Measurements from ENCODE around the gene CPED1. TPM values are rescaled to one million over a fixed set of nuclear protein-coding genes. Genes with fewer than 3 reads are reported as not detected.
"Not testable (repeated sequence)": the region's sequence is repeated elsewhere in the genome, so short reads cannot be mapped to it uniquely, and the experiment has no call there.

The CPED1 gene
- polyA plus RNA-seq, 1 donor = 43.4 TPM

DNA sequence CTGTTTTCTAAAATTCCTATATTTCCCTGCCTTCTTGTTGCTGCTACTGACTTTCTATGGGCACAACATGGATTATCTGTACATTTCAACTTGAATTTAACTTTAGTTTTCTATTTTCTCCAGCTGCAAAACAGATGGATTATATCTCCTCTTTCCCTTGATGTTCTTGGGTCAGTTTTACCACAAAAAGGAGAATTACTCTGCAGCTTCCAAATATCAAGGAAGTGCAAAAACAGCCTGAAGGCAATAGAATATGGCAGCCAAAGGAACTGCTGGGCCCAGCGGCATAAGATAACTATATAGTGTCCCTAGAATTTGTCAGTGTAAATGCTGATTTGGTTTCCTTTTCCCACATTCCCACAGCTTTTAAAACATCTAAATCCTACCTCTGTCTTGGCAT lies 29.1 kb downstream of the CPED1 start:
- no peak for DNase-seq

GRCh38 chr7:121019018-121019417 lies 30.5 kb downstream of the CPED1 start:
- DNase-seq = no peak

- DNase-seq = no peak
Observed at GRCh38 chr7:121020249-121020988, 31.9 kb downstream of the CPED1 start.

- peak; percentile 25 for DNase-seq
Observed at GRCh38 chr7:121020989-121021969, 32.8 kb downstream of the CPED1 start.

- DNase-seq = no peak
Observed at GRCh38 chr7:121023194-121023593, 34.7 kb downstream of the CPED1 start.

DNA sequence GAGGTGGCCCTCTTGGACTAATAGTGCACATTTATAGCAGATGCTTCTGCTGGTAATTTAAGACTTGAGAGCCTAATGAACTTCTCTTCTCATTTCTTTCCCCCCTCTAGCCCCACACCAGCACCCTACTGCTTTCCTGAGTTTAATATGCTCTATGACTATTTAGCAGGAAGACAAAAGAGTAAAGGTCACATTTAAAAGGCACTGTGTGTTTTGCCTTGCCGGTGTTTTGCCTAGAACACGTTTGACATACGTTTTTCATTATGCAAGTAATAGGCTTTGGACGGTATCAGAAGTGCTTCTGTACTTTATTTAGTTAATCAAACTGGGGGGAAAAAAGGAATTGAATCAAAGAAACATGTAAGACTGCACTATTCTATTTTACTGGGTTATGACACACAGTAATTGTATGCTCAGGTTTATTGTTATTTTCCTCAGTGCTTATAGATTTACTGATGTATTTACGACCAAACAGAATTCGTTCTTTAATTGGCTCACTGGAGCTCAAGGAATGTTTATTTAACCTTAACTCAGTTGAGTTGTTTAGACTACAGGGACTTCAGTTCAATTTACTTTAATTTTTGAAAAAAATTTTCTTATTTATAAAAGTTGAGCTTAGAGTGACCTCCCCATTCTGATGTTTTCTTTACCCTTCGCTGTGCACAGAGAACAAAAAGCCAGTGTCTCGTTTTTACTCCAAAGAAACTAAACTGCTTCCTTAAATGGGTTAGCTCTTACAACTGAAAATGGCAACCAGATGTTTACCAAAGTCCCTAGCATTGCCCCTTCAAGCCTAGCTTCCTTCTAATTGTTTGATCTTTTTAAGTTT lies 35.4 kb downstream of the CPED1 start:
- DNase-seq = peak; percentile 35

DNA sequence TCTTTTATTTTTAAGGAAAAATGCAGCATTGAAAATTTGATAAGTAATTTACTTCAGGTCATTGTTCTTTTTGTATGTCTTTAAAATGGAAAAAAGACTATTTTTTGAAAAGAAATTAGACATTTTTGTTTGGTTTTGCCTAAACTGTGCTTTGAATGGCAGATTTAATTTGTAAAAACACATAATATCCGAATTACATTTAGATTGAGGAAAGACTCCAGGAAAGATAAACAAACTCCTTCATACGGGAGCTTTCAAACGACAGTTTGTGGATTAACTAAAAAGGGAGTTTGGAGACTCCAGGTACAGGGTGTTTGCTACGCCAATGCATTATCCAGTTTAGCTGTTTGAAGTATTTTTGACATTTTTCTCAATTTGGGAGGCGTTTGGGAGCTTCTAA lies 36.1 kb downstream of the CPED1 start:
- DNase-seq = no peak

DNA sequence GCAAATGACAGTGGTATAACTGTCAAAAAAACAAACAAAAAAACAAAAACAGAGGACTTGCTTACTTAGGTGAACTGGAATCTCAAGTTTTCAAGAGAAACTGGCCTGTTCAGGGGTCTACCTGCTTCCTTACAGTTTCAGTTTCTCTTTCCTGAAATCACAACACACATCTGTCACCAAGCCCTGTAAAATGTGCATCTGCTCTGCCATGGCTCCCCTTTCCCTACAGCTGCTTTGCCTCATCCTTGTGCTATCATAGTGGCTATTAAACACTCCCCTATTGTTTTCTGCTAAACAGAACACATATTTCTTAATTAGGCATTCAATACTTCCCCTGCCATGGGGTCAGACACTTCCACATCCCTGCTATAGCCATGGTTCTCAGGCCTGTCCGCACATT lies 37.6 kb downstream of the CPED1 start:
- DNase-seq = no peak

DNA sequence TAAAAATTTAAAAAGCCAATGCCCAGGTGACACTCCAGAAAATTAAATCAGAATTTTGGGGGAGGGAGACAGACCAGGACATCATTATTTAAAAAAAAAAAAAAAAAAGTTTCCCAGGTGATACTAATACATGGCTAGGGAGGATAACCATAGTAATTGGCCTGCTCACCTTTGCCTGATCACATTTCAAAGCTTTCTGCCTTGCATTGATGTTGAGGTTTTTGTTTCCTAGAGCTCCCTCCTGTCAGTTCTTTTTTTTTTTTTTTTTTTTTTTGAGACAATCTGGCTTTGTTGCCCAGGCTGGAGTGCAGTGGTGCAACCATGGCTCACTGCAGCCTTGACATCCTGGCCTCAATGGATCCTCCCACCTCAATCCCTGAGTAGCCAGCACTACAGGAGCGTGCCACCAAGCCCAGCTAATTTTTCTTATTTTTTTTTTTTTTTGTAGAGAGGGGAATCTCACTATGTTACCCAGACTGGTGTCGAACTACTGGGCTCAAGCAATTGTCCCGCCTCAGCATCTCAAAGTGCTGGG lies 38.1 kb downstream of the CPED1 start:
- peak; percentile 38 for DNase-seq

- DNase-seq = no peak
Observed at GRCh38 chr7:121027761-121028669, 39.5 kb downstream of the CPED1 start.

DNA sequence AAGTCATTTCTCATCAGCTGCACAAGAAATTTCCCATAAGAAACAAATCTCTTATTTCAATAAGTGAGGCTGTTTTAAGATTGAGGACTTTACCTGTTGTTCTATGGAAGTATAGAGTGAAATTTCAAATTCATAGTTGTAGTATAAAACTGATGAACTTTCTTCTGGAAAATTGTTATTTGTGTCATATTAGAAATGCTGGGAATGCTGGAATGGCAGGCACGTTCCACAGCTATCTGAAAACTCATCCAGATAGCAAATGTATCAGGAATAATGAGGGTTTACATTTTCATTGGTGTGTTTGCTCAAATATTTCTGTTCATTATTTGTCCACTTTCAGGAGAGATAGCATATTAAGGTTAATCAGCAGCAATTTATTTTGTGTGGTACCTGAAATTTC lies 40.8 kb downstream of the CPED1 start:
- DNase-seq = no peak

GRCh38 chr7:121030308-121030707 lies 41.8 kb downstream of the CPED1 start:
- no peak for DNase-seq

- DNase-seq = peak; percentile 33
Observed at GRCh38 chr7:121032645-121033460, 44.3 kb downstream of the CPED1 start.

- DNase-seq = no peak
Observed at GRCh38 chr7:121034929-121035328, 46.4 kb downstream of the CPED1 start.

GRCh38 chr7:121036776-121037175 lies 48.3 kb downstream of the CPED1 start:
- not testable (repeated sequence) for DNase-seq

GRCh38 chr7:121037329-121037728 lies 48.8 kb downstream of the CPED1 start:
- DNase-seq = not testable (repeated sequence)

DNA sequence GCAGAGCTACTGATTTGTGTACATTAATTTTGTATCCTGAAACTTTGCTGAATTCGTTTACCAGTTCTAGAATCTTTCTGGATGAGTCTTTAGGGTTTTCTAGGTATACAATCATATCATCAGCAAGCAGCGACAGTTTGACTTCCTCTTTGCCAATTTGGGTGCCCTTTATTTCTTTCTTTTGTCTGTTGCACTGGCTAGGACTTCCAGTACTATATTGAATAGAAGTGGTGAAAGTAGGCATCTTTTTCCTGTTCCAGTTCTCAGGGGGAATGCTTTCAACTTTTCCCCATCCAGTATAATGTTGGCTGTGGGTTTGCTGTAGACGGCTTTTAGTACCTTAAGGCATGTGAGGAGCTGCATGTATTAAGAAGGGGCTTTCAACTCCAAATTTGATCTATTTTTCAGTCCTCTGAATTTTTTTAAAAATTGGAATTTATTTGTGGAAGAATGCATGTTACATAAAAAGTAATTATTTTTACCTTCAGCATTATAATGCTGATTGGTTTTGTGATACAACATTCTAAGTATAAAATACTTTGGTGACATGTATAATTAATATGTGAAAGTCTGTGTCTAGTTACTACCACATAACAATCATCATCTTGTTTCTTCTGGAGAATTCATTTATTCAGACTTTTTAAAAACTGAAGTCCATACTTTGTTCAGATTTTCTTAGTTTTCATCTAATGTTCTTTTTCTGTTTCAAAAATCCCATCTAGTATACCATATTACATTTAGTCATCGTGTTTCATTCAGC lies 49.6 kb downstream of the CPED1 start:
- no peak for DNase-seq

- no peak for DNase-seq
Observed at GRCh38 chr7:121038717-121039509, 50.4 kb downstream of the CPED1 start.
